SJCRH30 (cell line): Measurements from ENCODE around the gene KDM2B. TPM values are rescaled to one million over a fixed set of nuclear protein-coding genes. Genes with fewer than 3 reads are reported as not detected.
"Not testable (repeated sequence)": the region's sequence is repeated elsewhere in the genome, so short reads cannot be mapped to it uniquely, and the experiment has no call there.

Experiments used
- DNase-seq, 2 experiments: peaks; one replicate each; pipeline ENCODE4 v3.0.0-alpha.2; 2015 to 2020
- H3K27ac ChIP-seq: fragments of 250-450 bp; sonication (Bioruptor Pico); 2 replicates; pipeline ENCODE4 v1.5.1; 2020; ENCODE audit warnings: mild to moderate bottlenecking, moderate library complexity
- H3K27me3 ChIP-seq: fragments of 250-450 bp; sonication (Bioruptor Pico); 2 replicates; pipeline ENCODE4 v1.5.1; 2020; ENCODE audit warnings: mild to moderate bottlenecking, moderate library complexity
- H3K36me3 ChIP-seq: fragments of 250-450 bp; sonication (Bioruptor Pico); 2 replicates; pipeline ENCODE4 v1.5.1; 2020; ENCODE audit warnings: mild to moderate bottlenecking, moderate library complexity
- H3K4me1 ChIP-seq: fragments of 250-450 bp; sonication (Bioruptor Pico); 2 replicates; pipeline ENCODE4 v1.5.1; 2020; ENCODE audit warnings: mild to moderate bottlenecking, moderate library complexity
- H3K4me3 ChIP-seq: fragments of 250-450 bp; sonication (Bioruptor Pico); 2 replicates; pipeline ENCODE4 v1.5.1; 2020; ENCODE audit warnings: mild to moderate bottlenecking, moderate library complexity
- H3K9me3 ChIP-seq: fragments of 250-450 bp; sonication (Bioruptor Pico); replicated peaks from 2 replicates; pipeline ENCODE4 v1.5.1; 2020; ENCODE audit warnings: mild to moderate bottlenecking, moderate library complexity
- total RNA-seq: library from RNA; depleted of rRNA; stranded (reverse); fragments of >200 nt; shearing (Covaris generic); gene quantifications from 2 replicates; pipeline ENCODE4 v1.2.3, GENCODE V29; 2014

Gene KDM2B
- total RNA-seq, 1 experiment from 2014 or later: 48.4 TPM

- no peaks in the 10 kb centered on the region for H3K36me3 ChIP-seq
- H3K4me3 ChIP-seq: no peak overlapping the region
- no peaks in the 10 kb centered on the region for H3K9me3 ChIP-seq
- DNase-seq: peak; percentile 52 to 76
- no peak overlapping the region for H3K27ac ChIP-seq
- no peaks in the 10 kb centered on the region for H3K27me3 ChIP-seq
- no peaks in the 10 kb centered on the region for H3K4me1 ChIP-seq
Observed at GRCh38 chr12:121499929-121500793, 80.7 kb downstream of the KDM2B start.

DNA sequence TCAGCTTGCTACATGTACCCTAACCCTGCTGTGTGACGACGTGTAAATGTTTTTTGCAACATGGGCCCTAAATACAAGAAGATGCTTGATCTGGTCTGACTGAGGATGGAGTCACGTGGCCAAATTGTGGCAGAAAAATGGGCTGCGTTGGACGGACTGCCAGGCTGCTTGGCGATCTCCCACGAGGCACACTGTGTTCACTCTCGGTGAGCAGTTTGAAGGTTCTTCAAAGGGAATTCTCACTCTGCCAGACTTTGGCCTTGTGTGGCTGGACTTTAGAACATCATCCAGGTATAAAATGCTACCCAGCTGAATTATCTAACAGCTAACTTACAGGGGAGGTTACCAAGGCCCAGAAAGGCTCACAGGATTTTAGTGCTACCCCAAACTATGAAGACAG, 85.1 kb downstream of the KDM2B start:
- Histone ChIP-seq H3K9me3 (no peaks in the 10 kb centered on the region), H3K36me3 (no peaks in the 10 kb centered on the region), H3K27ac (no peak overlapping the region), H3K4me1 (no peaks in the 10 kb centered on the region), H3K27me3 (no peaks in the 10 kb centered on the region), H3K4me3 (no peak overlapping the region)
- DNase-seq: no peak

GRCh38 chr12:121494093-121494787, 86.6 kb downstream of the KDM2B start:
- H3K4me1 ChIP-seq: no peaks in the 10 kb centered on the region
- H3K27me3 ChIP-seq: no peaks in the 10 kb centered on the region
- peak; percentile 39 to 67 for DNase-seq
- H3K9me3 ChIP-seq: no peaks in the 10 kb centered on the region
- H3K27ac ChIP-seq: no peak overlapping the region
- no peaks in the 10 kb centered on the region for H3K36me3 ChIP-seq
- no peak overlapping the region for H3K4me3 ChIP-seq

- no peak overlapping the region for H3K27ac ChIP-seq
- no peaks in the 10 kb centered on the region for H3K27me3 ChIP-seq
- no peaks in the 10 kb centered on the region for H3K9me3 ChIP-seq
- no peaks in the 10 kb centered on the region for H3K36me3 ChIP-seq
- H3K4me3 ChIP-seq: no peak overlapping the region
- DNase-seq: no peak
- H3K4me1 ChIP-seq: no peaks in the 10 kb centered on the region
Observed at GRCh38 chr12:121490401-121491281, 90.2 kb downstream of the KDM2B start.

GRCh38 chr12:121489874-121490273, 90.9 kb downstream of the KDM2B start:
- Histone ChIP-seq H3K27ac (no peak overlapping the region), H3K9me3 (no peaks in the 10 kb centered on the region), H3K27me3 (no peaks in the 10 kb centered on the region), H3K4me3 (no peak overlapping the region), H3K36me3 (no peaks in the 10 kb centered on the region), H3K4me1 (no peaks in the 10 kb centered on the region)
- no peak for DNase-seq

- H3K9me3 ChIP-seq: no peaks in the 10 kb centered on the region
- H3K27ac ChIP-seq: no peak overlapping the region
- no peaks in the 10 kb centered on the region for H3K27me3 ChIP-seq
- no peaks in the 10 kb centered on the region for H3K4me1 ChIP-seq
- no peak overlapping the region for H3K4me3 ChIP-seq
- no peaks in the 10 kb centered on the region for H3K36me3 ChIP-seq
- DNase-seq: no peak
Observed at GRCh38 chr12:121484967-121485366, 95.9 kb downstream of the KDM2B start.

DNA sequence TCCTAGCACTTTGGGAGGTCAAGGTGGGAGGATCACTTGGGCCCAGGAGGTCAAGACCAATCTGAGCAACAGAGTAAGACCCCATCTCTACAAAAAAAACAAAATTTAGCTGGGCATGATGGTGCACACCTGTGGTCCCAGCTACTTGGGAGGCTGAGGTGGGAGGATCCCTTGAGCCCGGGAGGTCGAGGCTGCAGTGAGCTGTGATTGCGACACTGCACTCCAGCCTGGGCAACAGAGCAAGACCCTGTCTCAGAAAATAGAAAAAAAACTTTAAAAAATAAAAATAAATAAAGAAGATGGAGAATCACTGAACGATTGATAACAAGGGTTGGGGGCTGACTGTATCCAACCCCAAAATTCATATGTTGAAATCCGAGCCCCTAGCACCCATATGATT, 96.3 kb downstream of the KDM2B start:
- not testable (repeated sequence) for H3K4me1 ChIP-seq, H3K9me3 ChIP-seq, H3K27ac ChIP-seq, H3K36me3 ChIP-seq, DNase-seq, H3K4me3 ChIP-seq, H3K27me3 ChIP-seq

GRCh38 chr12:121483949-121484348, 96.9 kb downstream of the KDM2B start:
- H3K9me3 ChIP-seq: no peaks in the 10 kb centered on the region
- no peak overlapping the region for H3K4me3 ChIP-seq
- H3K36me3 ChIP-seq: no peaks in the 10 kb centered on the region
- no peaks in the 10 kb centered on the region for H3K4me1 ChIP-seq
- DNase-seq: no peak
- no peaks in the 10 kb centered on the region for H3K27me3 ChIP-seq
- H3K27ac ChIP-seq: no peak overlapping the region

DNA sequence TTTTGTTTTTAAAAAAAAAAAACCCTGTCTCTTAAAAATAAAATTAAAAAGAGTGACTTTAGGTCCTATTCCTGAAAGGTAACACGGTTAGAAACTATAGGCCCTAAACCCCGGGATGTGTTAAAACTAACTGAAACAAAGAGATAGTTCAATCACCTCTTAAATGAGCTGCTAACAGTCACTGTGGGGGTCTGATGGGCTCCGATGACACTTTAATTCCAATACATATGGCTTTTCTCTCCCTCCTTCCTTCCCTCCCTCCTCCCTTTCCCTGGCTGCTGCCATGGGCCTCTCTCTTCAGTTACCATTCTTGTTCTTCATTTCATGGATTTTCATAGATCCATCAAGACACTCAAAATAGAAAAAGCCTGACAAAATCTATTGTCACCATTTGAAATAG, 104.3 kb downstream of the KDM2B start:
- H3K27me3 ChIP-seq: no peaks in the 10 kb centered on the region
- DNase-seq: no peak
- no peaks in the 10 kb centered on the region for H3K9me3 ChIP-seq
- H3K4me1 ChIP-seq: no peaks in the 10 kb centered on the region
- no peak overlapping the region for H3K27ac ChIP-seq
- H3K4me3 ChIP-seq: no peak overlapping the region
- no peaks in the 10 kb centered on the region for H3K36me3 ChIP-seq

GRCh38 chr12:121475279-121475678, 105.5 kb downstream of the KDM2B start:
- Histone ChIP-seq H3K9me3 (no peaks in the 10 kb centered on the region), H3K27me3 (no peaks in the 10 kb centered on the region), H3K4me3 (no peak overlapping the region), H3K4me1 (no peaks in the 10 kb centered on the region), H3K36me3 (no peaks in the 10 kb centered on the region), H3K27ac (no peak overlapping the region)
- DNase-seq: no peak

- Histone ChIP-seq H3K27me3 (no peaks in the 10 kb centered on the region), H3K36me3 (no peaks in the 10 kb centered on the region), H3K27ac (no peak overlapping the region), H3K4me3 (no peak overlapping the region), H3K4me1 (peaks cover 3% of the 10 kb centered on the region; the same call in 1 of the 2 replicates), H3K9me3 (no peaks in the 10 kb centered on the region)
- DNase-seq: no peak
Observed at GRCh38 chr12:121472150-121472905, 108.5 kb downstream of the KDM2B start.

DNA sequence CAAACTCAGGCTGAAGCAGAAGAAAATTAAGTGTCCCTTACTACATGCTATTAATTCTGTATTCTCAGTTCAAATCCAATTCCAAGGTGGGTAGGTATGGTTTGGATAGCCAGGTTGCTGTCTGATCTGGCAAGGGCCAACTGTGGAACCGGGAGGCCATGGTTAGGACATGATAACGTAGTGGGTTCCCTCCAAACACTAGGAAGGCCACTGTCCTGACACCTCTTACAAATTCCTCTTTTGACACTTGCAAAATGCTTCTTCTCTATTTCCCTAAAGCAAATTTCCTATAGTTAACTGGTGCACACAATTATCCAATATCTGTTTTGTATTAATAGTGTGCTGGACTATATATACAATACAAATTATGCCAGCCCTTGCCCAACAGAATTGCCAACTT, 110.1 kb downstream of the KDM2B start:
- no peak overlapping the region for H3K27ac ChIP-seq
- H3K27me3 ChIP-seq: no peaks in the 10 kb centered on the region
- DNase-seq: no peak
- no peaks in the 10 kb centered on the region for H3K9me3 ChIP-seq
- peaks cover 3% of the 10 kb centered on the region; the same call in 1 of the 2 replicates for H3K4me1 ChIP-seq
- no peak overlapping the region for H3K4me3 ChIP-seq
- no peaks in the 10 kb centered on the region for H3K36me3 ChIP-seq

DNA sequence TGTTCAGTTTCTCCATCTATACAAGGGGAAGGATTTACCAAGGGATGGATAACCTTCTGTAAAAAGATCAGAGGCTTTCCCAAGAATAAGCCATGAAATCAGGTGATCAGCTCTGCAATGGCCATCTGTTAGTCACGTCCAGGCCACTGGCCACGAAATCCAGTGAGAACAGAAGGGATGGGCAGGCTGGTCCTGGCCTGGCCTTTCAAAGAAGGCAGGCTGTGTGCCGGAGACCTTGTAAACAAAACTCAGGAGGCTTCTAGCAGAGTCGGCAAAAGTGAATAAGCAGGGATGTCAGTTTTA, 112.4 kb downstream of the KDM2B start:
- DNase-seq: peak in 1 of 2 experiments; percentile 16
- peaks cover 3% of the 10 kb centered on the region; the same call in 1 of the 2 replicates for H3K4me1 ChIP-seq
- no peaks in the 10 kb centered on the region for H3K9me3 ChIP-seq

More for the DNA sequence above, 112.4 kb downstream of the KDM2B start:
- H3K27me3 ChIP-seq: no peaks in the 10 kb centered on the region
- H3K27ac ChIP-seq: no peak overlapping the region
- no peak overlapping the region for H3K4me3 ChIP-seq
- 0 out of 2 replicates have a peak, but pooled peaks cover 2% of the 10 kb centered on the region for H3K36me3 ChIP-seq
